Panc1 (cell line): Measurements from ENCODE around the gene BAIAP2. TPM values are rescaled to one million over a fixed set of nuclear protein-coding genes. Genes with fewer than 3 reads are reported as not detected.

ENCODE experiments used
- ATAC-seq: fragments of 200-7000 bp; cut with Tn5 transposase; 2 replicates; pipeline ENCODE4 v1.9.1; 2020; ENCODE audit warnings: mild to moderate bottlenecking, moderate library complexity
- BruUV-seq: library from RNA; stranded (reverse); fragments of 400-500 nt; replicated peaks from 2 replicates; lab custom pipeline; 2021; lab: Mats Ljungman, UMichigan
- CTCF ChIA-PET: fragments of 300-600 bp; sonication (Branson Sonifier 250); formaldehyde crosslinking; loops from one replicate; lab custom pipeline; 2022; ENCODE audit warnings: antibody characterized with exemption; lab: Charles Lee
- POLR2A ChIA-PET: fragments of 300-600 bp; sonication (Branson Sonifier 250); formaldehyde crosslinking; loops from one replicate; lab custom pipeline; 2022; ENCODE audit warnings: antibody characterized with exemption; lab: Charles Lee
- DNase-seq: peaks from one replicate; pipeline ENCODE4 v3.0.0-alpha.2; 2010; ENCODE audit warnings: low read depth, low spot score
- H3K27ac ChIP-seq: 2 replicates; pipeline ENCODE4 v1.5.1; 2011; ENCODE audit warnings: mild to moderate bottlenecking, low read length, inconsistent platforms
- H3K27me3 ChIP-seq: fragments of 200-500 bp; sonication (Bioruptor generic); 2 replicates; pipeline ENCODE4 v1.6.0; 2014; ENCODE audit warnings: low read length, inconsistent platforms; ENCODE audit not compliant: control insufficient read depth, insufficient read depth
- H3K36me3 ChIP-seq: fragments of 200-500 bp; sonication (Bioruptor generic); 2 replicates; pipeline ENCODE4 v1.5.1; 2014; ENCODE audit warnings: inconsistent platforms, mild to moderate bottlenecking, low read length, moderate library complexity; ENCODE audit not compliant: control insufficient read depth, insufficient read depth
- H3K4me1 ChIP-seq: 2 replicates; pipeline ENCODE4 v1.5.1; 2011; ENCODE audit warnings: inconsistent platforms, mild to moderate bottlenecking, low read length, moderate library complexity; ENCODE audit not compliant: control insufficient read depth, insufficient read depth
- H3K4me3 ChIP-seq, 2 experiments: 2 replicates each; pipeline ENCODE4 v1.5.1; 2011 to 2012; ENCODE audit warnings: low read depth in 2 of 2, low read length in 2 of 2, mild to moderate bottlenecking in 2 of 2, inconsistent platforms in 1 of 2, moderate library complexity in 1 of 2
- H3K9me3 ChIP-seq: fragments of 200-500 bp; sonication (Bioruptor generic); 2 replicates; pipeline ENCODE4 v1.5.1; 2014; ENCODE audit warnings: low read depth, mild to moderate bottlenecking, inconsistent platforms, low read length, moderate library complexity; ENCODE audit not compliant: control insufficient read depth, insufficient read depth
- CTCF ChIP-seq: fragments of 450-650 bp; IDR thresholded peaks from 2 replicates; pipeline ENCODE4 v1.5.1; 2017; ENCODE audit warnings: mild to moderate bottlenecking
- POLR2AphosphoS5 ChIP-seq: IDR thresholded peaks from 2 replicates; pipeline ENCODE4 v1.6.1; 2012; ENCODE audit warnings: mild to moderate bottlenecking, low read depth, low read length, moderate library complexity
- REST ChIP-seq, 2 experiments: IDR thresholded peaks; 2 replicates each; pipeline ENCODE4 v1.6.1; 2011 to 2012; ENCODE audit warnings: low read depth in 2 of 2, control low read depth in 1 of 2, low read length in 1 of 2, mild to moderate bottlenecking in 1 of 2, moderate library complexity in 1 of 2; ENCODE audit not compliant: insufficient read depth in 1 of 2
- SIN3A ChIP-seq: IDR thresholded peaks from 2 replicates; pipeline ENCODE4 v1.6.1; 2012; ENCODE audit warnings: low read depth, mild to moderate bottlenecking, low read length, moderate library complexity, borderline replicate concordance; ENCODE audit not compliant: insufficient read depth
- TCF7L2 ChIP-seq: IDR thresholded peaks from 2 replicates; pipeline ENCODE4 v1.6.1; 2011; ENCODE audit warnings: mild to moderate bottlenecking, low read depth, low read length, inconsistent platforms
- in situ Hi-C: cut with HindIII; loops from 2 replicates; pipeline ENCODE4 v1.10.0; 2016; ENCODE audit warnings: low sequenced_read_pairs, low pct_unique_long_range_greater_than_20kb
- intact Hi-C: fragments of 100-400 bp; cut with micrococcal nuclease; formaldehyde crosslinking; loops from one replicate; pipeline ENCODE4 v1.10.0; 2022; ENCODE audit not compliant: unreplicated experiment
- total RNA-seq: library from RNA; stranded (reverse); gene quantifications from one replicate; pipeline ENCODE4 v1.2.1, GENCODE V29; 2021; ENCODE audit not compliant: unreplicated experiment

The BAIAP2 gene
- total RNA-seq, 1 experiment from 2014 or later, result 125 TPM

- peaks cover 2% of the 10 kb centered on the region for H3K36me3 ChIP-seq
- H3K27me3 ChIP-seq, result no peaks in the 10 kb centered on the region
- CTCF ChIA-PET, result no interaction called here
- TF ChIP-seq POLR2AphosphoS5, result no peak
- no peak for TF ChIP-seq TCF7L2
- no peak for TF ChIP-seq REST (IDR thresholded peaks at IDR 0.05; ENCODE audit: insufficient read depth in 1 of 2, low read depth in 2 of 2, low read length in 1 of 2)
- no peak for TF ChIP-seq CTCF
- no peak for TF ChIP-seq SIN3A
- DNase-seq (no peak), ATAC-seq (no peak)
- in situ Hi-C loops, result no loop called here
- intact Hi-C loops, result no loop called here
- H3K9me3 ChIP-seq, result no peaks in the 10 kb centered on the region
- no peak overlapping the region for H3K4me3 ChIP-seq
- H3K27ac ChIP-seq, result no peak overlapping the region
- BruUV-seq, result no TSS peak
- H3K4me1 ChIP-seq, result 0 out of 2 replicates have a peak, but pooled peaks cover 2% of the 10 kb centered on the region
- POLR2A ChIA-PET, result no interaction called here
These were observed 75.6 kb downstream of the BAIAP2 start for GRCh38 chr17:81110488-81111040.

- H3K36me3 ChIP-seq, result peaks cover 2% of the 10 kb centered on the region
- TF ChIP-seq POLR2AphosphoS5 (no peak), TCF7L2 (no peak), REST (IDR thresholded peaks at IDR 0.05; ENCODE audit: insufficient read depth in 1 of 2, low read depth in 2 of 2, low read length in 1 of 2) (no peak), SIN3A (no peak), CTCF (no peak)
- intact Hi-C loops, result no loop called here
- in situ Hi-C loops, result no loop called here
- ChIA-PET CTCF (no interaction called here), POLR2A (no interaction called here)
- H3K9me3 ChIP-seq, result no peaks in the 10 kb centered on the region
- ATAC-seq (no peak), DNase-seq (no peak)
- H3K27me3 ChIP-seq, result no peaks in the 10 kb centered on the region
- no peak overlapping the region for H3K4me3 ChIP-seq
- H3K27ac ChIP-seq, result no peak overlapping the region
- H3K4me1 ChIP-seq, result peaks cover 5% of the 10 kb centered on the region; the same call in 1 of the 2 replicates
- no TSS peak for BruUV-seq
These were observed 76.1 kb downstream of the BAIAP2 start for GRCh38 chr17:81111066-81111465.
